PFSK-1 (cell line): ENCODE results near the gene HDAC11. TPM values are rescaled to one million over a fixed set of nuclear protein-coding genes. Genes with fewer than 3 reads are reported as not detected.

ENCODE experiments used
- FOXP2 ChIP-seq: optimal IDR thresholded peaks from 2 replicates; pipeline ENCODE3; 2011; ENCODE audit warnings: borderline replicate concordance, control low read depth, inconsistent platforms; ENCODE audit not compliant: insufficient read depth; ENCODE audit errors: extremely low read length, extremely low read depth
- POLR2AphosphoS5 ChIP-seq: IDR thresholded peaks from 2 replicates; pipeline ENCODE4 v1.6.1; 2012; ENCODE audit warnings: low read depth, mild to moderate bottlenecking, control low read depth, low read length, moderate library complexity
- SIN3A ChIP-seq: IDR thresholded peaks from 2 replicates; pipeline ENCODE4 v1.6.1; 2012; ENCODE audit warnings: mild to moderate bottlenecking, low read length, moderate library complexity, borderline replicate concordance; ENCODE audit not compliant: insufficient read depth
- TAF1 ChIP-seq: IDR thresholded peaks from 2 replicates; pipeline ENCODE4 v1.6.1; 2012; ENCODE audit warnings: low read length, control low read depth, borderline replicate concordance; ENCODE audit not compliant: insufficient read depth
- polyA plus RNA-seq: library from polyadenylated mRNA; unstranded; fragments of >200 nt; gene quantifications from one replicate; pipeline ENCODE4 v1.2.1, GENCODE V29; 2012; ENCODE audit warnings: low read depth, missing spikeins; ENCODE audit not compliant: insufficient read length
- TF ChIP-seq, protein P1 (sequence below), 2 experiments: IDR thresholded peaks; 2 replicates each; pipeline versions ENCODE4 v1.6.1 to v1.8.0; 2011 to 2012; ENCODE audit warnings: low read depth in 2 of 2, low read length in 2 of 2, control low read depth in 1 of 2, inconsistent platforms in 1 of 2, mild to moderate bottlenecking in 1 of 2, moderate library complexity in 1 of 2; ENCODE audit not compliant: insufficient read depth in 1 of 2

The HDAC11 gene, protein sequence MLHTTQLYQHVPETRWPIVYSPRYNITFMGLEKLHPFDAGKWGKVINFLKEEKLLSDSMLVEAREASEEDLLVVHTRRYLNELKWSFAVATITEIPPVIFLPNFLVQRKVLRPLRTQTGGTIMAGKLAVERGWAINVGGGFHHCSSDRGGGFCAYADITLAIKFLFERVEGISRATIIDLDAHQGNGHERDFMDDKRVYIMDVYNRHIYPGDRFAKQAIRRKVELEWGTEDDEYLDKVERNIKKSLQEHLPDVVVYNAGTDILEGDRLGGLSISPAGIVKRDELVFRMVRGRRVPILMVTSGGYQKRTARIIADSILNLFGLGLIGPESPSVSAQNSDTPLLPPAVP
- polyA plus RNA-seq: 0.70 TPM

DNA sequence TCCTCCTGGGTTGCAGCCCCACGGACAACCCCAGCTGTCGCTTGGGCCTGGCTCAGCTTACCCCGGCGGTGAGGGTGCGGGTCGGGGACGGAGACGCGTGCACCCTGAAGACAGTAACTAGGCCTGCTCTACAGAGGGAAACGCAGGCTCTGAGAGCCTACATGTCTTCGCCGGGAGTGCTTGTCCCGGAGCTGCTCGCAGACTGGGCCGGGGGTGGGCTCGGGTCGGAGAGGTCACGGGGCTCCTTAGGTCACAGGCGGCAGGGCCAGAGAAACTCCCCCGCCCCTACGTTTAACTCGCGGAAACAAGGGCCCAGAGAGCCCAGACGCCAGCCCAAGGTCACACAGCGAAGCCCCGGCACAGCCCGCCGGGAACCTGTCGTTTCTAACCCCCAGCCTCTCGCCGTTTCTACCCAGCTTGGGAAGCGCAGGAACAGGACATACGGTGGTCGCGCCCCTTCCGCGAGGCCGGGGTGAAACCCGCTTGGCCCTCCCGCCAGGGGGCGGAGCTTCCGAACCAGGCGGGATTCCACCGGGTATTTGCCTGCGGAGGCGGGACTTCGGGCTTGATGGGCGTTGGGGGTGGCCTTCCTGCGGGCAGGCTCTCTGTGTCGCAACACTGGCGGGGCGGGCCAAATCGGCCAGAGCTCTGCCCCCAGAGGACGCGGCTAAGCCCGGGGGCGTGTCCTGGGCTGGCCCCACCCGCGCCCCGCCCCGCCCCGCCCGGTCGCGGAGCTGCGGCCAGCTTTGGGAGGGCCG lies at the start of gene HDAC11:
Gene HDAC11 (plus strand): TSS at position 725 of the 758 bp plus-strand sequence. CDS start 42 bp downstream, outside the sequence.
- TF ChIP-seq TAF1 (no peak), SIN3A (no peak), POLR2AphosphoS5 (no peak), FOXP2 (no peak)
- TF ChIP-seq, protein P1, sequence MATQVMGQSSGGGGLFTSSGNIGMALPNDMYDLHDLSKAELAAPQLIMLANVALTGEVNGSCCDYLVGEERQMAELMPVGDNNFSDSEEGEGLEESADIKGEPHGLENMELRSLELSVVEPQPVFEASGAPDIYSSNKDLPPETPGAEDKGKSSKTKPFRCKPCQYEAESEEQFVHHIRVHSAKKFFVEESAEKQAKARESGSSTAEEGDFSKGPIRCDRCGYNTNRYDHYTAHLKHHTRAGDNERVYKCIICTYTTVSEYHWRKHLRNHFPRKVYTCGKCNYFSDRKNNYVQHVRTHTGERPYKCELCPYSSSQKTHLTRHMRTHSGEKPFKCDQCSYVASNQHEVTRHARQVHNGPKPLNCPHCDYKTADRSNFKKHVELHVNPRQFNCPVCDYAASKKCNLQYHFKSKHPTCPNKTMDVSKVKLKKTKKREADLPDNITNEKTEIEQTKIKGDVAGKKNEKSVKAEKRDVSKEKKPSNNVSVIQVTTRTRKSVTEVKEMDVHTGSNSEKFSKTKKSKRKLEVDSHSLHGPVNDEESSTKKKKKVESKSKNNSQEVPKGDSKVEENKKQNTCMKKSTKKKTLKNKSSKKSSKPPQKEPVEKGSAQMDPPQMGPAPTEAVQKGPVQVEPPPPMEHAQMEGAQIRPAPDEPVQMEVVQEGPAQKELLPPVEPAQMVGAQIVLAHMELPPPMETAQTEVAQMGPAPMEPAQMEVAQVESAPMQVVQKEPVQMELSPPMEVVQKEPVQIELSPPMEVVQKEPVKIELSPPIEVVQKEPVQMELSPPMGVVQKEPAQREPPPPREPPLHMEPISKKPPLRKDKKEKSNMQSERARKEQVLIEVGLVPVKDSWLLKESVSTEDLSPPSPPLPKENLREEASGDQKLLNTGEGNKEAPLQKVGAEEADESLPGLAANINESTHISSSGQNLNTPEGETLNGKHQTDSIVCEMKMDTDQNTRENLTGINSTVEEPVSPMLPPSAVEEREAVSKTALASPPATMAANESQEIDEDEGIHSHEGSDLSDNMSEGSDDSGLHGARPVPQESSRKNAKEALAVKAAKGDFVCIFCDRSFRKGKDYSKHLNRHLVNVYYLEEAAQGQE (IDR thresholded peaks at IDR 0.05; ENCODE audit: insufficient read depth in 1 of 2, low read depth in 2 of 2, low read length in 2 of 2): no peak

GRCh38 chr3:13432093-13432492 lies 48.0 kb upstream of the HDAC11 start:
- TF ChIP-seq SIN3A (no peak), FOXP2 (no peak), POLR2AphosphoS5 (no peak), TAF1 (no peak)
- TF ChIP-seq, protein P1 (IDR thresholded peaks at IDR 0.05; ENCODE audit: insufficient read depth in 1 of 2, low read depth in 2 of 2, low read length in 2 of 2): no peak

GRCh38 chr3:13433912-13434311 lies 46.2 kb upstream of the HDAC11 start:
- TF ChIP-seq TAF1: no peak
- no peak for TF ChIP-seq POLR2AphosphoS5
- TF ChIP-seq SIN3A: no peak
- TF ChIP-seq, protein P1 (IDR thresholded peaks at IDR 0.05; ENCODE audit: insufficient read depth in 1 of 2, low read depth in 2 of 2, low read length in 2 of 2): no peak
- no peak for TF ChIP-seq FOXP2

DNA sequence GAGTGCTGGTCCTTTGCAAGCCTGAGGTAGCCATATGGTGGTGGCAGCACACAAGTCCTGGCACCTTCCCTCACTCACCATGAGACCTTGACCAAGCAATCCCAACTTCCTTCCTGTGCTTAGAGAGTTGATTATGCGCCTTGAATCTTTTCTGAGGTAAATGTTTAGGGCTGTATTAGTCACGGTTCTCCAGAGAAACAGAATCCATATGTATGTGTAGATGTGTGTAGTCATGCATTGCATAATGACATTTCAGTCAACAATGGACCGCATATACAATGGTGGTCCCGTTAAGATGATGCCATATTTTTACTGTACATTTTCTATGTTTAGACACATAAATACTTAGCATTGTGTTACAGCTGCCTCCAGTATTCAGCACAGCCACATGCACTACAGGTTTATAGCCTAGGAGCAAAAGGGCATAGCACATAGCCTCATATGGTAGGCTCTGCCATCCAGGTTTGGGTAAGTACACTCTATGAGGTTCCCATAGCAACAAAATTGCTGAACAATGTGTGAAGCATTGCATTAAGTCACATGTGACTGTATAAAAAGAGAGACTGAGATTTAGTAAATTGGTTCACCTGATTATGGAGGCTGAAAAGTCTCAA lies 39.8 kb upstream of the HDAC11 start:
- no peak for TF ChIP-seq POLR2AphosphoS5
- no peak for TF ChIP-seq FOXP2
- TF ChIP-seq TAF1: no peak
- TF ChIP-seq, protein P1 (IDR thresholded peaks at IDR 0.05; ENCODE audit: insufficient read depth in 1 of 2, low read depth in 2 of 2, low read length in 2 of 2): no peak
- no peak for TF ChIP-seq SIN3A
